SH-SY5Y (cell line): Measurements from ENCODE around the gene NBL1.

Experiments
- GATA2 ChIP-seq: IDR thresholded peaks from 2 replicates; pipeline ENCODE4 v1.6.1; 2011; ENCODE audit warnings: mild to moderate bottlenecking, low read depth, low read length
- GATA3 ChIP-seq: IDR thresholded peaks from 2 replicates; pipeline ENCODE4 v1.6.1; 2011; ENCODE audit warnings: low read depth, mild to moderate bottlenecking, low read length, moderate library complexity

DNA sequence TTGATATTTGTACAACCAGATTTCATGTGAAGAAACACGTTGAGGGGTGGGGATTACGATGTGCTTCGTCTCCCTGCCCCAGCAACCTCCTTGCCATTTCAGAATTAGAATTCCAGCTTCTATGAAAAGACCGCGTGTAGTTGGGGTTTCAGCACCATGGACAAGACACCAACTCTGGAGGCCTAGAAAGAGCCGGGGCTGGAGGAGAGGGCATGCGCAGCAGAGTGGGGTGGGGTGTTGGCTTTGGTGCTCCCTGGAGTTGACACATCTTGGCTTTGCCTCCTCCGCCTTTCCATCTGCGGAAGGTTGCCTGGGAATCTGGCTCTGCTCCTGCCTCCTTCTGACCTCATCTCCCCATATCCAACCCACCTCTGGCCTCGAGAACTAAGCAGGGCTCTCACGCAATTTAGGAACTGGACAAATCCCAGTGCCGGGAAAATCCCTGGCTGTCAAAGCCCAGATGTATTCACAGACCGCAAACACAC lies 32.4 kb downstream of the NBL1 start:
- TF ChIP-seq GATA2 (no peak), GATA3 (no peak)
